Measurements from ENCODE around the gene RNF207. TPM values are rescaled to one million over a fixed set of nuclear protein-coding genes. Genes with fewer than 3 reads are reported as not detected.
A peak's percentile ranks its signal among the peaks of the same experiment; 100 is the strongest.

RNF207 gene
- total and polyA plus RNA-seq, 5 donors from 2014 or later = 0.08 to 8.4 (median 0.48) TPM

DNA sequence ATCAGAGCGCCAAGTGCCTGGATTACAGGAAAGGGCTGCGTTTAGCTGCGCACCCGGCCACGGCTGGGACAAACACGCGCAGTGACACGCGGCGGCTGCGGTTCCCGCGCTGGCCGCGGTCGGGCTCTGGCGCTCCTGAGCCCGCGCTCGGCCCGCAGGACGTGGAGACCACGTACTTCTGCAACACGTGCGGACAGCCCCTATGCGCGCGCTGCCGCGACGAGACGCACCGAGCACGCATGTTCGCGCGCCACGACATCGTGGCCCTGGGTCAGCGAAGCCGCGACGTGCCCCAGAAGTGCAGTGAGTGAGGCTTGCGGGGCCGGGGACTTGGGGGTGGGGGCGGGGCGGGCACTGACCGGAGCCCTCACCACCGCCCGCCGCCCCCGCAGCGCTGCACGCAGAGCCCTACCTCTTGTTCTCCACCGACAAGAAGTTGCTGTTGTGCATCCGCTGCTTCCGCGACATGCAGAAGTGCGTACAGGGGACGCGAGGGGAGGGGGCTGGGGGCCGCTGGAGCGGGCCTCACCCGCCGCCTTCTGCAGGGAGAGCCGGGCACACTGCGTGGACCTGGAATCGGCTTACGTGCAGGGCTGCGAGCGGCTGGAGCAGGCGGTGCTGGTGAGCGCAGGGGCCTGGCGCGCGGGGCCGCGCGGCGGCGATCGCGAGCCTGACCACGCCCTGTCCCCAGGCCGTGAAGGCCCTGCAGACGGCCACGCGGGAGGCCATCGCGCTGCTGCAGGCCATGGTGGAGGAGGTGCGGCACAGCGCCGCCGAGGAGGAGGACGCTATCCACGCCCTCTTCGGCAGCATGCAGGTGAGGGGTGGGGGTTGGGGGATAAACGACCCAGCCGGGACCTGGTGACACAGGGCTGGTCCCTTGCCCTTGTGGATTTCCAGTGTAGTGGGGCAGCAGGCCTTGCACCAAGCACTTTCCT, 3.1 kb downstream of the RNF207 start:
- ATAC-seq (ENCODE audit: low read depth in 2 of 2) = peak; percentile 32 to 38
- H3K27ac ChIP-seq (ENCODE audit: insufficient read depth, low read length, poor library complexity, severe bottlenecking) = no peak overlapping the region

GRCh38 chr1:6209661-6210580, 4.0 kb downstream of the RNF207 start:
- Histone ChIP-seq H3K27ac (ENCODE audit: insufficient read depth, low read length, poor library complexity, severe bottlenecking) (no peak overlapping the region), H3K36me3 (ENCODE audit: control insufficient read depth, insufficient read depth, low read length) (no peaks in the 10 kb centered on the region), H3K4me3 (ENCODE audit: low read depth, low read length) (no peak overlapping the region), H3K9me3 (ENCODE audit: control insufficient read depth in 2 of 2, low read length in 2 of 2) (no peaks in the 10 kb centered on the region), H3K4me1 (ENCODE audit: control insufficient read depth, insufficient read depth, low read length, poor library complexity, severe bottlenecking) (peaks cover 38% of the 10 kb centered on the region), H3K27me3 (ENCODE audit: control insufficient read depth, insufficient read depth, low read length) (peaks cover 2% of the 10 kb centered on the region)
- peaks cover 26% of the 10 kb centered on the region for H3K27me3 Mint-ChIP-seq
- ATAC-seq (ENCODE audit: low read depth in 2 of 2) (no peak), DNase-seq (peak in 2 of 3 donors; percentile 18 to 24)
- no peaks in the 10 kb centered on the region for H3K36me3 Mint-ChIP-seq
- H3K27ac Mint-ChIP-seq = no peak overlapping the region
- peak overlapping the region in 3 of 4 donors; percentile 39 to 46 (median 43) for H3K4me3 Mint-ChIP-seq
- no peaks in the 10 kb centered on the region for H3K9me3 Mint-ChIP-seq
- peaks cover 0 to 18% (median 4%) of the 10 kb centered on the region in 4 donors for H3K4me1 Mint-ChIP-seq

More for the DNA sequence above, 3.1 kb downstream of the RNF207 start:
- Histone ChIP-seq H3K27me3 (ENCODE audit: control insufficient read depth, insufficient read depth, low read length) (peaks cover 2% of the 10 kb centered on the region), H3K36me3 (ENCODE audit: control insufficient read depth, insufficient read depth, low read length) (no peaks in the 10 kb centered on the region), H3K4me3 (ENCODE audit: low read depth, low read length) (no peak overlapping the region), H3K4me1 (ENCODE audit: control insufficient read depth, insufficient read depth, low read length, poor library complexity, severe bottlenecking) (peaks cover 41% of the 10 kb centered on the region), H3K9me3 (ENCODE audit: control insufficient read depth in 2 of 2, low read length in 2 of 2) (no peaks in the 10 kb centered on the region)
- H3K4me1 Mint-ChIP-seq = peaks cover 0 to 20% (median 5%) of the 10 kb centered on the region in 4 donors
- H3K4me3 Mint-ChIP-seq = peak overlapping the region in 3 of 4 donors; percentile 39 to 58 (median 46)
- peak in 1 of 3 donors; percentile 42 for DNase-seq
- H3K27me3 Mint-ChIP-seq = peaks cover 31% of the 10 kb centered on the region
- no peaks in the 10 kb centered on the region for H3K36me3 Mint-ChIP-seq
- no peak overlapping the region for H3K27ac Mint-ChIP-seq
- no peaks in the 10 kb centered on the region for H3K9me3 Mint-ChIP-seq

- ATAC-seq (ENCODE audit: low read depth in 2 of 2) = no peak
- Mint-ChIP-seq H3K27ac (no peak overlapping the region), H3K4me3 (no peak overlapping the region), H3K27me3 (peaks cover 26% of the 10 kb centered on the region), H3K9me3 (no peaks in the 10 kb centered on the region), H3K4me1 (peaks cover 0 to 15% (median 2%) of the 10 kb centered on the region in 4 donors), H3K36me3 (no peaks in the 10 kb centered on the region)
- no peak overlapping the region for H3K27ac ChIP-seq (ENCODE audit: insufficient read depth, low read length, poor library complexity, severe bottlenecking)
- no peaks in the 10 kb centered on the region for H3K36me3 ChIP-seq (ENCODE audit: control insufficient read depth, insufficient read depth, low read length)
- peaks cover 2% of the 10 kb centered on the region for H3K27me3 ChIP-seq (ENCODE audit: control insufficient read depth, insufficient read depth, low read length)
- no peaks in the 10 kb centered on the region for H3K9me3 ChIP-seq (ENCODE audit: control insufficient read depth in 2 of 2, low read length in 2 of 2)
- DNase-seq = no peak
- H3K4me3 ChIP-seq (ENCODE audit: low read depth, low read length) = no peak overlapping the region
- H3K4me1 ChIP-seq (ENCODE audit: control insufficient read depth, insufficient read depth, low read length, poor library complexity, severe bottlenecking) = peaks cover 30% of the 10 kb centered on the region
These were observed 4.9 kb downstream of the RNF207 start for GRCh38 chr1:6210591-6211355.

GRCh38 chr1:6211731-6212130, 5.8 kb downstream of the RNF207 start:
- no peak for ATAC-seq (ENCODE audit: low read depth in 2 of 2)
- H3K27ac ChIP-seq (ENCODE audit: insufficient read depth, low read length, poor library complexity, severe bottlenecking) = no peak overlapping the region
- no peaks in the 10 kb centered on the region for H3K9me3 ChIP-seq (ENCODE audit: control insufficient read depth in 2 of 2, low read length in 2 of 2)
- H3K4me3 Mint-ChIP-seq = peak overlapping the region in 1 of 4 donors; percentile 43
- H3K27ac Mint-ChIP-seq = no peak overlapping the region
- H3K36me3 Mint-ChIP-seq = no peaks in the 10 kb centered on the region
- H3K27me3 ChIP-seq (ENCODE audit: control insufficient read depth, insufficient read depth, low read length) = peaks cover 2% of the 10 kb centered on the region
- no peak for DNase-seq
- peaks cover 24% of the 10 kb centered on the region for H3K27me3 Mint-ChIP-seq
- H3K4me1 ChIP-seq (ENCODE audit: control insufficient read depth, insufficient read depth, low read length, poor library complexity, severe bottlenecking) = peaks cover 20% of the 10 kb centered on the region
- no peak overlapping the region for H3K4me3 ChIP-seq (ENCODE audit: low read depth, low read length)
- H3K36me3 ChIP-seq (ENCODE audit: control insufficient read depth, insufficient read depth, low read length) = no peaks in the 10 kb centered on the region
- H3K9me3 Mint-ChIP-seq = no peaks in the 10 kb centered on the region
- H3K4me1 Mint-ChIP-seq = peaks cover 0 to 12% (median 2%) of the 10 kb centered on the region in 4 donors

DNA sequence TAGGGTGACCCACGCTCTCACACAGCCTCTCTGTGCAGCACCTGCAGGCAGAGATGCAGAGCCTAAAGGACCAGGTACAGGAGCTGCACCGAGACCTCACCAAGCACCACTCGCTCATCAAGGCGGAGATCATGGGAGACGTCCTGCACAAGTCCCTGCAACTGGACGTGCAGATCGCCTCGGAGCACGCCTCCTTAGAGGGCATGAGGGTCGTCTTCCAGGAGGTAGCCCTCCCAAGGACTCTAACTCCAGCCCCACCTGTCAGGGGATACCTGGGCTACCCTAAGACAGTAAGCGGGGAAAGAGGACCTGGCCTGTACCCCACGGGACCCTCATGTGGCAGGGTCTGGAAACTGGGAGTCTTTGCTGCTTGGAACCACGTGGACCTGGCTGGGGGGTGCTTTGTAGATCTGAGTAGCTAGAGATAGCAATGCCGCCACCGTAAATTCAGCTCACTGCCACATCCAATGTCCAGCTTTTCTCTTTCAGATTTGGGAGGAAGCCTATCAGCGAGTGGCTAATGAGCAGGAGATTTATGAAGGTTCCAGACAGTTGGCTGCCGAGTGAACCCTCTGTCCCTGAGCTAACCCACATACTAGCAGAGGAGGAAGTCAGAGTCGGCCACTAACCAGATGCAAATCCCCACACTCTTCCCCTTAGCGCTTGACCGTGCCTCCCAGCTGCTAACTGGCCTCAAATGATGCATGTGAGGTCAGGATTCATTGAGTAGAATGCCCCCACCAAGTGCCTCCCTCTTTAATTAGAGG, 6.5 kb downstream of the RNF207 start:
- Histone ChIP-seq H3K4me1 (ENCODE audit: control insufficient read depth, insufficient read depth, low read length, poor library complexity, severe bottlenecking) (peaks cover 15% of the 10 kb centered on the region), H3K9me3 (ENCODE audit: control insufficient read depth in 2 of 2, low read length in 2 of 2) (no peaks in the 10 kb centered on the region), H3K27ac (ENCODE audit: insufficient read depth, low read length, poor library complexity, severe bottlenecking) (no peak overlapping the region), H3K27me3 (ENCODE audit: control insufficient read depth, insufficient read depth, low read length) (peaks cover 2% of the 10 kb centered on the region), H3K36me3 (ENCODE audit: control insufficient read depth, insufficient read depth, low read length) (no peaks in the 10 kb centered on the region), H3K4me3 (ENCODE audit: low read depth, low read length) (no peak overlapping the region)
- Mint-ChIP-seq H3K4me3 (peak overlapping the region in 1 of 4 donors; percentile 43), H3K27me3 (peaks cover 17% of the 10 kb centered on the region), H3K36me3 (no peaks in the 10 kb centered on the region), H3K9me3 (no peaks in the 10 kb centered on the region), H3K27ac (no peak overlapping the region), H3K4me1 (peaks cover 0 to 10% (median 2%) of the 10 kb centered on the region in 4 donors)
- DNase-seq = no peak
- no peak for ATAC-seq (ENCODE audit: low read depth in 2 of 2)

GRCh38 chr1:6218375-6219164, 12.7 kb downstream of the RNF207 start:
- Mint-ChIP-seq H3K9me3 (no peaks in the 10 kb centered on the region), H3K27ac (peak overlapping the region in 1 of 3 donors; percentile 48), H3K4me1 (no peaks in the 10 kb centered on the region), H3K4me3 (no peak overlapping the region), H3K27me3 (peaks cover 7% of the 10 kb centered on the region), H3K36me3 (peaks cover 6% of the 10 kb centered on the region)
- Histone ChIP-seq H3K4me1 (ENCODE audit: control insufficient read depth, insufficient read depth, low read length, poor library complexity, severe bottlenecking) (no peaks in the 10 kb centered on the region), H3K4me3 (ENCODE audit: low read depth, low read length) (no peak overlapping the region), H3K9me3 (ENCODE audit: control insufficient read depth in 2 of 2, low read length in 2 of 2) (no peaks in the 10 kb centered on the region), H3K36me3 (ENCODE audit: control insufficient read depth, insufficient read depth, low read length) (peaks cover 6% of the 10 kb centered on the region), H3K27ac (ENCODE audit: insufficient read depth, low read length, poor library complexity, severe bottlenecking) (no peak overlapping the region), H3K27me3 (ENCODE audit: control insufficient read depth, insufficient read depth, low read length) (no peaks in the 10 kb centered on the region)
- no peak for ATAC-seq (ENCODE audit: low read depth in 2 of 2)
- no peak for DNase-seq
